ENCODE data around the gene NEUROD4.

DNA sequence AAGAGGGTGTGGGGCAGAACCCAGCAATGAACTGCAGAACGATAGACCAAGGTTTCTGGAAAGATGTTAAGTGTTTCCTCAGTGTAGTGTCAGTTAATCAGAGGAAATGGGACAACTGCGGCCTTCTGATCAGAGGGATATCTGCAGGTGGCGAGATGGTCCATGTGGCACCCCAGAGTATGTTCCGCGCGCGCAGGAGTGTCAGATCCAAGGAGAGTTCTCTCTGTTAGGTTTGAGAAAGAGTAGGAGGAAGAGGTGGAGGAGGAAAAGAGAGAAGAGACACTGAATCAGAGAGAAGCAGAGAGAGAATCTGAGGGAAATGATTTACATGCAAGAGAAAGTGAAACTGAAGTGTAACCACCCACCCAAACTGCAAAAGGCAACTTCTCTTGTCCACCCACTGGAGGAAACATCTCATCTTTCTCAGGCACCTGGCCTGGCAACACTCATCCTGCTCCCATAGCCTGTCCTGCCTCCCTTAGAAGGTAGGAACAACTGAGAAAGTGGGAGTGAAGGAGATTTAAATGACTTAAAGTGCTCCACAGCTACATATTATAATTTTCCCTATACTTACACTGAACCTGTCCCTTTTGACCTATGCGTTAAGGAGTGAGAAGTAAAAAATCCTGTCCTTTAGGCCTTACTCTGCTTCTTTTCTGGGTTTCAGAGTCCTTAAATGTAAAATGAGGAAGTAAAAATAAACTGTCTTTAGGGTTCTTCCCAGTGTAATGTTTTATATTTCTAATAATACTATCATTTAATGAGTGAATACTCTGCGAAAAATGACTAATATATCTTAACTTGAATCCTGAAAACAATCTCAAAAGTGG, 28.4 kb upstream of the NEUROD4 start:
- TF ChIP-seq POLR2A (IDR thresholded peaks at IDR 0.05; ENCODE audit: low read depth, low read length) (peak; percentile 25; the same call in 1 of the 2 replicates), POLR2AphosphoS5 (IDR thresholded peaks at IDR 0.05; ENCODE audit: low read depth, low read length) (no peak)
